Measurements from ENCODE around the gene MPO. TPM values are rescaled to one million over a fixed set of nuclear protein-coding genes. Genes with fewer than 3 reads are reported as not detected.

MPO gene, protein sequence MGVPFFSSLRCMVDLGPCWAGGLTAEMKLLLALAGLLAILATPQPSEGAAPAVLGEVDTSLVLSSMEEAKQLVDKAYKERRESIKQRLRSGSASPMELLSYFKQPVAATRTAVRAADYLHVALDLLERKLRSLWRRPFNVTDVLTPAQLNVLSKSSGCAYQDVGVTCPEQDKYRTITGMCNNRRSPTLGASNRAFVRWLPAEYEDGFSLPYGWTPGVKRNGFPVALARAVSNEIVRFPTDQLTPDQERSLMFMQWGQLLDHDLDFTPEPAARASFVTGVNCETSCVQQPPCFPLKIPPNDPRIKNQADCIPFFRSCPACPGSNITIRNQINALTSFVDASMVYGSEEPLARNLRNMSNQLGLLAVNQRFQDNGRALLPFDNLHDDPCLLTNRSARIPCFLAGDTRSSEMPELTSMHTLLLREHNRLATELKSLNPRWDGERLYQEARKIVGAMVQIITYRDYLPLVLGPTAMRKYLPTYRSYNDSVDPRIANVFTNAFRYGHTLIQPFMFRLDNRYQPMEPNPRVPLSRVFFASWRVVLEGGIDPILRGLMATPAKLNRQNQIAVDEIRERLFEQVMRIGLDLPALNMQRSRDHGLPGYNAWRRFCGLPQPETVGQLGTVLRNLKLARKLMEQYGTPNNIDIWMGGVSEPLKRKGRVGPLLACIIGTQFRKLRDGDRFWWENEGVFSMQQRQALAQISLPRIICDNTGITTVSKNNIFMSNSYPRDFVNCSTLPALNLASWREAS
- total RNA-seq (2014; rRNA removed; shearing (Covaris generic)) = not detected in 2 replicates

DNA sequence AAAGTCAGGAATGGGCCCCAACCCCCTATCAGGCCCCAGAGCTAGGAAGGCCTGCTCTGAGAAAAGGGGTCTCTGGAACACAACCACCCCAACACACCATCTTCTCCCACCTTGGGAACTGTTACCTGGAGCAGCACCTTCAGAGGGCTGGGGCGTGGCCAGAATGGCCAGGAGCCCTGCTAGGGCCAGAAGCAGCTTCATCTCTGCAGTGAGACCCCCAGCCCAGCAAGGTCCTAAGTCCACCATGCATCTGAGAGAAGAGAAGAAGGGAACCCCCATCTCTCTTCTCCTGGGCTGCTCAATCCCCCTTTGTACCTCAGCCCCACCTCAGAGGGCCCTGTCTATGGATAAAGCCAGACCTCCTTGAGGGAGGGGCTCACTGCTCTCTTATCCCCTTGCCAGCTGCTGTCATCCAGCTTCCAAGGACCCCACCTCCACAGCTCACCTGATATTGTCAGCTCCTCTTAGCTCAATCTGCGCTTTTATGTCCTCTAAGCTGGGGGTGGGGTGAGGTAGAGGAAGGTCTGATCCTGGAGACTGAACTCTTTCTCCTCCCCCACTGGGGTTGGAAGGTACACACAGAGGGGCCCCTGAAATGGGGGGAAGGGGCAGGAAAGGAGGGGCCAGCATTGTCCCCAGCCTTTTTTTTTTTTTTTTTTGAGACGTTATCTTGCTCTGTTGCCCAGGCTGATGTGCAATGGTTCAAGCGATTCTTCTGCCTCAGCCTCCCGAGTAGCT, at the start of gene MPO:
TSS of gene MPO (minus strand) at position 456 of the 738 bp plus-strand sequence. CDS start at position 279, 177 bp downstream.
- DNase-seq (ENCODE audit: low spot score) = no peak

DNA sequence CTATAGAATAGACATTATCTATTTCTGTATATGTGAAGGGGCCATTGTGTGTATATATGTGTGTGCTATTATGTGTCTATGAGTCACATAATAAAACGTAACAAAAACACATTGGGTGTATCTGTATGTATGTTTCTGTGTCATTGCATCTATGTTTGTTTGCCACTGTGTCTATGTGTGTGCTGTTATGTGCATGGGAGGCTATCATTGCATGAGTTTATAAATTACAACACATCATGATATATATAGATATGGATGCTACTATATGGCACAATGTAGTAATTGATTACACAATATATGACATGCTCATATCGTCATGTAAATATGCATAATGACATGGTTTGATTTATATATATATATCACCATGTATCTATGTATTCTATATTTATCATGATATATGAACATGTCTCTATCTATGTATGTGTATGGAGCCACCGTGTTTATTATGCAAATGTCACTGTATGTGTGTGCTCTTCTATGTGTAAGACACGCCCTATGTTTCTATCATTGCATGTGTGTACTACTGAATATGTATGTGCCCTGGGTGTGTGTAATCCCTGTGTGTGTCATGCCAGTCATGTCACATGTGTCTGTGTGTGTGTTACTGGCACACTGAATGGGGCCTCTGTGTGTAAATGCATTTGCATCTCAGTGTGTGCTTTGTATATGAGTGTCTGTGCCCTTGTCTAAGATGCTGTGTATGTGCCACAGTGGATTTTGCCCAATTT, 49.2 kb upstream of the MPO start:
- DNase-seq (ENCODE audit: low spot score) = no peak

DNA sequence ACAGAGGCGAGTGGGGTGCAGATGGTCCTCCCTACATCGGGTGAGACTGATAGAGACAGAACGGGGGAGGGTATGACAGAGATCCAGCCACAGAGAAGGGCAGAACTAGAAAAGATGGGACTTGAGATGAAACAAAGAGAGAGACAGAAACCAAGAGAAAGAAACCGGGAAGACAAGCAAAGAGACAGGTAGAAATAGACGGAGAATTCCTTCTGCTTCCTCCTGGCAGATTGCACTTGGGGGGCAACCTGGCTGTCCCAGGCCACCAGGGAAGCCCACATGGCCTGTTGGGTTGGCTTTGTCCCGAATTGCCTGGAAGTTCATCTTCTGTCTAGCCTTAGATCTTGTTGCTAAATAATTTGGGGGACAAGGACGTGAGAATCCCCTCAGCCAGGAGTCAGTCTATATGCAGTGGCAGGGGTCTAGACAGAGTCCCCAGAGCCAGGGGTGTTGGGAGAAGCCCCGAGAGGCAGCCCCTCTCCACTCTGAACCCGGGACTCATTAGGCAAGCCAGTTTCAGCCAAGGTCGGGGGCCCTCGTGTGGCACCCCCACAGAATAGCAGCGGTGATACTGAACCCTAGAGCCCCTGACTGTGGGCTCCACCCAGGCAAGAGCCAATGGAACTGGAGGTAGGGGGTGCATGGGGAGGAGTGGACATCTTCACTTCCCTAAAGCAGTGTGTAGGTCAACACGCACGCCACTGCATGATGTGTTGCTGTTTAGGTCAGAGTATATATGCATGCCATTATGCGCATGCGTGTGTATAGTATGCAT, 48.5 kb upstream of the MPO start:
- no peak for DNase-seq (ENCODE audit: low spot score)

DNA sequence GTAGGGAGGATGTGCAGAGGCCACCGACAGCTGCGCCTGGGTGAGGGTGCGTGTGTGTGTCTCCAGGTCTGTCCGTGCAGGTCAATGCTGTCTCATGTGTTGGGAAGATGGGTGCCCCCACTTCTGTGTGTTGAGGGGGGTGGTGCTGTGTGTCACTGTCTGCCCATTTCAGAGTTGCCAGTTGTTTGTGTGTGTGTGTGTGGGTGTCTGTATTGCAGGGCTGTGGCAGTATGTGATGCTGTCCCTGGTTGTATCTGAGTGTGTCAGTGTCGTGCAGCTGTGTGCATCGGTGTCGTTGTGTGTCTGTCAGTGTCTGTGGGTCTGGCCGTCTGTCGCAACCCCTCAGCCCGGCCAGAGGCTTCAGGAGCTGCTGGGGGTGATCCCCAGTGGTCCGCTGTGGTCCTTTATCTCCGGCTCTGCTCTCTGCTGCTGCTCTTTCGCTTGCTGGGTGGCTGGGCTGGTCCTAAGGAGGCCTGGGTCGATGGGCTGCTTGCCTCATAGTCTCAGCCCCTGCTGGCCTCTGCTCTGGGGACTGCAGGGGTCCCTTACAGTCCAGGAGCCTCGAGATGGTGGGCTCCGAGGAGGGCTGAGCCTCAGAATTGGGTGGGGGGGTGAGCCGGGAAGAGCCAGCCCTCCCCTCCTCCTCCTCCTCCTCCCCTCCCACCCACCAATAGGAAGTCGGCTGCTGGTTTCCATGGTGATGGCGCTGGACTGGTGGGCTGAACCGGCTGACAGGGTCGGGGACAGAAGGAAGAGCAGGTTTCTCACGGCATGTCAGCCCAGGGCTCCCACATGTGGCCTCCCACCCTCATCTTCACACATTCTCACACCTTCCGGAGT, 47.7 kb upstream of the MPO start, which contains the start of gene TSPOAP1:
TSS of gene TSPOAP1 (minus strand) at position 601 of the 840 bp plus-strand sequence. CDS start 875 bp downstream, outside the sequence.
- DNase-seq (ENCODE audit: low spot score) = no peak

DNA sequence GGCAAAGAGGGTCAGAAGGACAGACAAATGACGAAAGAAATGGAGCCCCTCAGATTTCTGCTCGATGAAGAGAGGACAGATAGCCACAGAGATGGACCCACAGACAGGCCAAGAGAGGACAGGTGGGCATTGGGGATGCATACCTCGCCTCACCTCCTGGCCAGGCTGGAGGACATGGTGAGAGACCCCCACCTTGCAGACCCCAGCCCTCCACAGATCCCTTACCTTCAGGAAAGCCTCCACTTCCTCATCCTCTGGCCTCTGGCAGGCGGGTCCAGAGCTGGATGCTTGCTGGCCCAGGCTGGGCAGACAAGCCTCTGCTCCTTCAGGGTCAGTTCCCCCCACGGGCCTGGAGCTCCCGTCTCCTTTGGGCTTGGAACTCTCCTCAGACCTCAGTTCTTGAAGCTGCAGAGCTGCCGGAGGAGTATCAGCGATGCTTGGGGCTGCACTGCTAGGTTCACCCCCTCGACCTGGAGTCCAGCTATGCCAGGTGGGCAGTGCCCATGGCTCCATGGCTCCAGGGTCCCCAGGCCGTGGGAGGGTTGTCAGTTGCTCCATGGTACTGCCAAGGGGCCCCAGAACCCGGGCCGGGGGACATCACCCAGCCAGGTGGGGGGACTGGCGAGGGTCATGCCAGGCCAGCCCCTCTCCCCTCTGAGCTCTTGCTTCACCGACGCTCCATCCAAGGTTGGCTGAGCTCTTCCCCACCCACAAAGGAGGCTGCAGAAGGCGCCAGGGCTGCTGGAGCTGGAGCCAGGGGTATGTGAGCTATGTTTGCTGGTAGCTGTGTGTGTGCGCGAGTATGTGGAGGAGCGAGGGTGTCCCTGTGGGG, 46.8 kb upstream of the MPO start:
- no peak for DNase-seq (ENCODE audit: low spot score)

DNA sequence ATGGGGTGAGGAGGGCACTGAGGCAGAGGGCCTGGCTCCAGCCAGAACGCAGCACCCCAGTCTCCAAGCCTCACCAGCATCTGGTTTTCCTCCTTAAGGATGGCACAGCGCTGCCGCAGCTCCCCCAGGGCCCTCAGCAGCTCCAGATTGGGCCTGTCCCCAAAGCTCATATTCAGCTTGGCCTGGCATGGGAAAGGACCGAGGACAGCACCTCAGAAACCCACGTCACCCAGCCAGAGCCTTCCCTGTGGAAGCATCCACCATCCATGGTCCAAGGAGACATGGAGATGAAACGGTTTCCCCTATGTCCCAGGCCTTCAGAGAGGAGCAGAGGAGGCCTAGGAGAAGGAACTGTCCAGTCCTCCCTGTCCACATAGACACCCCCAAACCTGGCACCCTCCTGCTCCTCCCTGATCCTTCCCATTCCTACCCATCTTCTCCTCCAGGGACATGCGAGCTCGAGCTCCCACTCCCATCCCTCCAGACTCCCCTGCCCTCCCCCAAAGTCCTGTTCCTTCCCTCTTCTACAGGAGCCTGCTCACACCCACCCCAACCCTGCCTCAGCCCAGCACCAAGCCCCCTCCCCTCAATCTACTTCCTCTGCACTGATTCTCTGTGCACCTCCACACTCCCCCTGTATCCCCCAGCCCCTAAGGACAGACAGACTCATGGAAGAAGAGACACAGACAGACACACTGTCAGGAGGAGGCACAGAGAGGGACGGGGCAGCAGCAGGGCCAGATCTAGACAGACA, 46.1 kb upstream of the MPO start:
- DNase-seq (ENCODE audit: low spot score) = no peak

DNA sequence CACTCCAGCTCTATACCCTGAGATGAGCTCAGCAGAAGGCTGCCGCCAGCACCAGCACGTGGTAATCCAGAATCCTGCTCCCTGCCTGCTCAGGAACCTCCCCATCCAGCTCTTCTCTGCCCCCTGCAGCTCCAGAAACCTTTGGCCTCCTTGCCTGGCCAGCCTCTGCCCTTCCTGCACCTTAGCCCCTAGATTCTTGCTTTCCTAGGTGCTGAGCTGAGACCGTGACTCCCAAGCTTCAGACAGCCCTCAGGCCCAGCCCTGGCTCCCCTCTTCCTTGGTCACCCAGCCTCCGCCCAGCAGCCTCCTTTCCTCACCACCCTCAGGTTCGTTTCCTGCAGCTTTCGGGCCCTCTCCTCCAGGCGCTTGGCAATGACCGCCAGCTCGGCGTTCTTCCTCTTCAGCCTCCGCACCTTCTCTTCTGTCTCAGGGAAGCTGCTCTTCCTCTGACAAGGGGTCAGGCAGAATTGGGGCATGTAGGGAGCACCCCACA, 45.3 kb upstream of the MPO start:
- no peak for DNase-seq (ENCODE audit: low spot score)

DNA sequence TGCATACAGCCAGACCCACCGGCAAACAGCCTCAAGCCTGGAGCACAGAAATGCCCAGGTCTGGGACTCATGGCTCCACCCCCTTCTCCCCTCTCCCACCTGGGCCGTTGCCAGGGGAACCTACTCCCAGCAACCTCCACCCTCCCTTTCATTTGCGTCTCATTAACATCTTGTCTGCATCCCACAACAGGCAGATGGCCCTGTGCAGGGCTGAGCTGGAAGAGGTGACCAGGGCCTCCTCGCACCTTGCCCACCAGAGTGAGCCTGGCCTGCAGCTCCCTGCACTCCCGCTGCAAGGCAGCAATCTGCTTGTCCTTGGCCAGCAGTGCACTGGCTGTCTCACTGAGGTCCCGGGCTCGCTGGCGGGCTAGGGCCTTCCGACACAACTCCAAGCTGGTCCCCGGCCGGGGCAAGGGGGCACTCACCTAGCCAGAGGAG, 44.6 kb upstream of the MPO start:
- DNase-seq (ENCODE audit: low spot score) = no peak

DNA sequence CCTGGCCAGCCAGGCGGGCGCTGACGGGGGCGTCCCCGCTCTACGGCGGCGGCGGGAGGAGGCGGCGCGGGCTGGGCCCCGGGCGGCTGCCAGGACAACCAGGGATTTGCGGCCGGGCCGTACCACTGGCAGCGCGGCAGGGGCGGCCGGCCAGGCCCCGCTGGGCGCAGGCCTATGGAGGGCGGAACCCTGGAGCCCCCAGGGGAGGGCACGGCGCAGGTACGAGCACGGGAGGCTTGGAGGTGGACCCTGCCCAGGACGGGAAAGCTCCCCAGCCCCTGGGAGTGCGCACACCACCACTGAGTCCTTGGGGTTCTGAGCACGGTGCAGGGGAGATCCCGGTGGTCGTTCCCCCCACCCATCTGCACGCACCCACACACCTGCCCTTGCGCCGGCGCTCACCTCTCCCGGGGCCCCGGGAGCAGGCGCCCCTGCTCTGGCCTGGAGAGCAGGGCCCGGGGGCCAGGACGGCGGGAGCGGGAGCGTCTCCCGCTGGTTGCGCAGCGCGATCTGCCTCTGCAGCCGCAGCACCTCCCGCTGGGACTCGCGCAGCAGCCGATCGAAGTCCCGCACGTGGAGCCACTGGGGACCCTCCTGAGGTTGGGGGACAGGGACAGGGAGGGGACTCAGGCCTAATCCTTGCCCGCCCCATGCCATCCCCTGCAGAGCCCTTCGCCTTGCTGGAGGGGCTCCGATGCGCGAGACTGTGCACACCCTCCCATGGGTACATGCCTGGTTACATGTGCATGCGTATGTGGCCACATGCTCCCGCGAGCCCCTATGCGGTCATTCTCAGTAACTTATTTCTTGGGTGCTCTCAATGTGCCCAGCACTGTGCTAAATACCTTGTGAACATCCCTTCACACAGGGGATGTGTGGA, 43.9 kb upstream of the MPO start:
- no peak for DNase-seq (ENCODE audit: low spot score)

DNA sequence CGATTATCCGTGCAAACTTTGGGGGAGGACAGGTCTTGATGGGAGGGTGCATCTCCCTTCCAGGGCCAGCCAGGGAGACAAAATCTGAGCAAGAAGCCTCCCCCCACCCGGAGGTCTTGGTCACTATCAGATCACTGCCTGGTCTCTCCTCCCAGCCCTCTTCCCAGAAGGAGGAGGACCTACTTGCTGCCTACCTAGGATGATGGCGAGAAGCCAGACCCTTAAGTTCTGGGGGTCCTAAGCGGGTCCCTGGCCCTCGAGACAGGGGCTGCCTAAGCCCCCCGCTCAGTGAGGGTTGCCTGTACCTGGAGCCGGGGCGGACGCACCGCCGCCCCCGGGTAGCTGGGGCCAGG, 43.3 kb upstream of the MPO start:
- no peak for DNase-seq (ENCODE audit: low spot score)

DNA sequence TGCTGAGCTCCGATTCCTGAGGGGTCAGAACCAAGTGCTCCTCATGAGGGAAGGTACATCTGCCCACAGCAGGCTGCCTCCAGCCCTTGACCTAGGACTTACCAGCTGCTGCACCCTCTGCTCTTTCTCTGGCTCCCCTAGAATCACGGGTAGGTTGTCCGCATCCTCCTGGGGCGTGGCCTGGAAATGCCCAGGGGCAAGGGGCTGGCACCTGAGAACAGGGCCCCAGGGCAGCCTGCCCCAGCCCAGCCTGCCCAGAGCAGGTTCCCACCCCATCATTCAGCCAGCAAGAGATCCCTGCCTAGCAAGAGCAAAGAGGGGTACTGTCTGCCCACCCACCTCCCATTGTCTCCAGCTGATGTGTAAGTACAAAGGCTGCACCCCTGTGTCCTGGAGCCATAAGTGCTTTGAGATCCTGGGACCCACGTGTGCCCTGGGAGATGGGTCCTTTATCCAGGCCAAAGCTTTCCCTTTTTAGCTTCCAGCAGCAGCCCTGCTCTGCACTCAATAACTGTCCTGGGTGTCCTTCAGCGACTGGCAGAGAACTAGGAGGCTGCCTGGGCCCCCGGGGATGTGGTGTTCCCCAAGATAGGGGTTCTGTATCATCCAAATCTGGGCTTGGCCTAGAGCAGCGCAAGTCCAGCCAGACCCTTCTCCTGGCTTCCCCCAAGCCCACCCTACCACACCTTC, 42.8 kb upstream of the MPO start:
- no peak for DNase-seq (ENCODE audit: low spot score)

DNA sequence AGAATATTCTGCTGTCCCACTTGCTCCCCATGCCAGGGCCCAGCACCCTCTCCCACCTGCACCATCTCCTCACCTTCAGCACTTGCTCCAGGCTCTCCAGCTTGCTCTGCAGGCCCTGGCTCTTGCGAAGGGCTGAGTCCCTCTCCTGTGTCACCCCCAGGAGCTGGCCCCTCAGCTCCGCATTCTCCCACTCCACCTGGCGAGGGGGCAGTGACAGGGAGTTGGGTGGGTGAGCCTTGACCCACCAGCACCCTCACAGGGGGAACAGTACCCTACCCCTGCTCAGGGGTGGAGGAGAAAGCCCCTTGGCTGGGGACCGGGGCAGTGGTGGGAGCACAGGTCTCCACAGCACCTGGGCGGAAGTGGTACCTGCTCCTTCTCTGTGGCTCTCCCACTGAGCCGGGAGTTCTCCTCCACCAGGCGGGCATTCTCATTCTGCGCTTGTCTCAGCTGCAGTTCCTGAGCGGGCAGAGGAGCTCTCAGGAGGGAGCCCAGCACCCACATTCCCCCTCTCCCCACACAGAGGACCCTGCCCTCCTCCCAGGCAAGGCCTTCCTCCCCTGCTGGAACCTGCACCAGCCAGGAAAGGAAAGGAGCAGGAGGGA, 41.9 kb upstream of the MPO start:
- no peak for DNase-seq (ENCODE audit: low spot score)

DNA sequence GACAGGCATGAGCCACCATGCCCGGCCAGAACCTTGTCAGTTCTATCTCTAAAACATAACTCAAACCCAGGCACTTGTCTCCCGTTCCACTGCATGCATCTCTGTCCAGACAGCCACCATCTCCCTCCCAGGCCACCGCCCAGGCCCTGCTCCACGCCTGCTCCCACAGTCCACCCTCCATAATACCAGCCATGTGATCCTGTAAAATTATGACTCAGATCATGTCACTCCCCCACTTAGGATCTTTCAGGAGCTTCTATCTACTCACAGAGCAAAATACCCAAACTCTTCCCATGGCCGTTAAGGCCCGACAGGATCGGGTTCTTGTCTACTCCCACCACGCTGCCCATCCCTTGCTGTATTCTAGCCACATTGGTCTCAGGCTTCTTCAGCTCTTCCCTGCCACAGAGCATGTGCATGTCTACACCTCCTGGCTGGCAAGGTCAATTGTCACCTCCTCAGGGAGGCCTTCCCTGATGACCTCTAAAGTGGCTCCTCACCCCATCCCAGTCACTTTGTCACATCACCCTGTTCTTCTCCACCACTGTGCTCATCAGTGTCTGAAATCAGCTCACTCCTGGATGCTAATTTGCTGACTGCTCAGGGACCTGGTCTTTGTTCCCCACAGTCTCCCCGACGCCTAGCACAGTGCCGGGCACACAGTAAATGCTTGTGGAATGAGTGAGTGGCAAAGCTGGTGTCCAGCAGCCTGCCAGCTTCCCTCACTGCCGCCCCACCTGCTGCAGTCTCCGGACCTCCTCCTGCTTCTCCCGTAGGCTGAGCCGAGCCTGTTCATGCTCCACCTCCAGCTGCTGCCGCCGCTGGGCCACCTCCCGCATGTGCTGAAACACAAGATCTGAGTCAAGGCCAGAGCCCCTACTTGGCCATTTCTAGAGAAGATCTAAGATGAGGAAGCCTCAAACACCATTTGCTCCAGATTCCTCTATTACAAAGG, 41.1 kb upstream of the MPO start:
- no peak for DNase-seq (ENCODE audit: low spot score)

DNA sequence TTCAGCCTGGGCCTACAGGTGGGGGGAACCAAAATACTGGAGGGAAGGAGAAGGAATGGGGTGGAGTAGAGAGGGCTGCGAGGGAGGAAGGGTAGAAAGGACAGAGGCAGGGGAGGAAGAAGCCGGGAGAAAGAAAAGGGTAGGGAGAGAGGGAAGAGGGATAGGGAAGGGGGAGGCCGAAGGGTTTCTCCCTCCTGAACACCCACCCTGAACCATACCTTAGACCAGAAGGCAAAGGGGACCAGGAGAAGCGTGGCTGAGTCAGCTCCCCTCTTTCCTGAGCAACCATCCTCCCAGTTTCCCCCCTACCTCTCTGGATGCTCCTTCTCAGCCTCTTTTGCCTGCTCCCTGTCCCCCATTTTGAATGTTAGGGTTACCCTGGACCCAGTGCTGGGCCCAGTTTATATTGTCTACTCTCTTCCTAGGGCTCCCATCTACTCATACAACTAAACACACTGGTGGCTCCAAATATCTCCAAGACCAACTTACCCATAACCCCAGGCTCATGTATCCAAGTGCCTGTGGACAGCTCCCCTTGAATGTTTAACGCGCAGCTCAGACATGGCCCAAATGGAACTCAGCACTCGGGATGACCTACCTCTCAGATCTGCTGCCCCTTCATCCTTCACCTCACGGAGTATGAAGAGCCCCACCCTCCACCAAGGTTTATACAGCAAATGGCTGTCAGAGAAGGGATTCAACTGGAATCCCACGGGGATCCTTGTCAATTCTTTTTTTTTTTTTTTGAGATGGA, 40.0 kb upstream of the MPO start:
- DNase-seq (ENCODE audit: low spot score) = no peak
